Neural cell (in vitro differentiated cells): ENCODE results near the gene LMAN2L.

Experiments
- EP300 ChIP-seq: fragments of 450-650 bp; conservative IDR thresholded peaks from 2 replicates; pipeline ENCODE4 v1.6.1; 2014; ENCODE audit warnings: antibody characterized with exemption, mild to moderate bottlenecking, moderate library complexity; ENCODE audit not compliant: poor library complexity, severe bottlenecking
- POLR2AphosphoS5 ChIP-seq: IDR thresholded peaks from 2 replicates; pipeline ENCODE4 v1.6.1; 2012
- TF ChIP-seq, protein P1 (sequence below): fragments of 450-650 bp; IDR thresholded peaks from 2 replicates; pipeline ENCODE4 v1.5.1; 2014; ENCODE audit warnings: antibody characterized with exemption, mild to moderate bottlenecking, moderate library complexity; ENCODE audit not compliant: poor library complexity, severe bottlenecking
- TF ChIP-seq, protein P2 (sequence below): IDR thresholded peaks from 2 replicates; pipeline ENCODE4 v1.6.1; 2012; ENCODE audit warnings: borderline replicate concordance

GRCh38 chr2:96757477-96757860 is 17.6 kb upstream of the LMAN2L start:
- TF ChIP-seq EP300: no peak
- TF ChIP-seq, protein P1, sequence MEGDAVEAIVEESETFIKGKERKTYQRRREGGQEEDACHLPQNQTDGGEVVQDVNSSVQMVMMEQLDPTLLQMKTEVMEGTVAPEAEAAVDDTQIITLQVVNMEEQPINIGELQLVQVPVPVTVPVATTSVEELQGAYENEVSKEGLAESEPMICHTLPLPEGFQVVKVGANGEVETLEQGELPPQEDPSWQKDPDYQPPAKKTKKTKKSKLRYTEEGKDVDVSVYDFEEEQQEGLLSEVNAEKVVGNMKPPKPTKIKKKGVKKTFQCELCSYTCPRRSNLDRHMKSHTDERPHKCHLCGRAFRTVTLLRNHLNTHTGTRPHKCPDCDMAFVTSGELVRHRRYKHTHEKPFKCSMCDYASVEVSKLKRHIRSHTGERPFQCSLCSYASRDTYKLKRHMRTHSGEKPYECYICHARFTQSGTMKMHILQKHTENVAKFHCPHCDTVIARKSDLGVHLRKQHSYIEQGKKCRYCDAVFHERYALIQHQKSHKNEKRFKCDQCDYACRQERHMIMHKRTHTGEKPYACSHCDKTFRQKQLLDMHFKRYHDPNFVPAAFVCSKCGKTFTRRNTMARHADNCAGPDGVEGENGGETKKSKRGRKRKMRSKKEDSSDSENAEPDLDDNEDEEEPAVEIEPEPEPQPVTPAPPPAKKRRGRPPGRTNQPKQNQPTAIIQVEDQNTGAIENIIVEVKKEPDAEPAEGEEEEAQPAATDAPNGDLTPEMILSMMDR: no peak
- no peak for TF ChIP-seq POLR2AphosphoS5
- TF ChIP-seq, protein P2, sequence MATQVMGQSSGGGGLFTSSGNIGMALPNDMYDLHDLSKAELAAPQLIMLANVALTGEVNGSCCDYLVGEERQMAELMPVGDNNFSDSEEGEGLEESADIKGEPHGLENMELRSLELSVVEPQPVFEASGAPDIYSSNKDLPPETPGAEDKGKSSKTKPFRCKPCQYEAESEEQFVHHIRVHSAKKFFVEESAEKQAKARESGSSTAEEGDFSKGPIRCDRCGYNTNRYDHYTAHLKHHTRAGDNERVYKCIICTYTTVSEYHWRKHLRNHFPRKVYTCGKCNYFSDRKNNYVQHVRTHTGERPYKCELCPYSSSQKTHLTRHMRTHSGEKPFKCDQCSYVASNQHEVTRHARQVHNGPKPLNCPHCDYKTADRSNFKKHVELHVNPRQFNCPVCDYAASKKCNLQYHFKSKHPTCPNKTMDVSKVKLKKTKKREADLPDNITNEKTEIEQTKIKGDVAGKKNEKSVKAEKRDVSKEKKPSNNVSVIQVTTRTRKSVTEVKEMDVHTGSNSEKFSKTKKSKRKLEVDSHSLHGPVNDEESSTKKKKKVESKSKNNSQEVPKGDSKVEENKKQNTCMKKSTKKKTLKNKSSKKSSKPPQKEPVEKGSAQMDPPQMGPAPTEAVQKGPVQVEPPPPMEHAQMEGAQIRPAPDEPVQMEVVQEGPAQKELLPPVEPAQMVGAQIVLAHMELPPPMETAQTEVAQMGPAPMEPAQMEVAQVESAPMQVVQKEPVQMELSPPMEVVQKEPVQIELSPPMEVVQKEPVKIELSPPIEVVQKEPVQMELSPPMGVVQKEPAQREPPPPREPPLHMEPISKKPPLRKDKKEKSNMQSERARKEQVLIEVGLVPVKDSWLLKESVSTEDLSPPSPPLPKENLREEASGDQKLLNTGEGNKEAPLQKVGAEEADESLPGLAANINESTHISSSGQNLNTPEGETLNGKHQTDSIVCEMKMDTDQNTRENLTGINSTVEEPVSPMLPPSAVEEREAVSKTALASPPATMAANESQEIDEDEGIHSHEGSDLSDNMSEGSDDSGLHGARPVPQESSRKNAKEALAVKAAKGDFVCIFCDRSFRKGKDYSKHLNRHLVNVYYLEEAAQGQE: no peak
